HepG2 (cell line): Measurements from ENCODE around the gene ABHD17B. TPM values are rescaled to one million over a fixed set of nuclear protein-coding genes. Genes with fewer than 3 reads are reported as not detected.

ENCODE experiments used
- ATAC-seq: fragments of 200-7000 bp; cut with Tn5 transposase; 3 replicates; pipeline ENCODE4 v1.9.1; 2020; ENCODE audit warnings: mild to moderate bottlenecking, moderate library complexity
- BruUV-seq: library from RNA; stranded (reverse); fragments of 400-500 nt; replicated peaks from 2 replicates; lab custom pipeline; 2021; lab: Mats Ljungman, UMichigan
- CTCF ChIA-PET: fragments of 300-600 bp; formaldehyde crosslinking; extraction: SDS; loops from one replicate; lab custom pipeline; 2021; ENCODE audit warnings: low total read pairs, inconsistent platforms, low intra/inter-chr PET ratio; lab: Yijun Ruan, JAX
- POLR2A ChIA-PET: fragments of 350-600 bp; sonication (Branson Sonifier 250); formaldehyde crosslinking; loops from one replicate; lab custom pipeline; 2020; ENCODE audit warnings: antibody characterized with exemption, inconsistent platforms; lab: Yijun Ruan, JAX
- DNase-seq: peaks from one replicate; pipeline ENCODE4 v3.0.0-alpha.2; 2015; ENCODE audit warnings: low spot score
- FAIRE-seq: peaks from 3 replicates; lab custom pipeline; 2011; peaks lifted over from hg19 to GRCh38; lab: Jason Lieb, UNC
- H2AFZ ChIP-seq: one replicate; pipeline ENCODE4 v1.6.1; 2011; ENCODE audit warnings: low read length, inconsistent platforms
- H3K27ac ChIP-seq: fragments of 300-600 bp; 3 replicates; pipeline ENCODE4 v1.8.0; 2011; ENCODE audit warnings: mixed run types, mild to moderate bottlenecking, mixed read lengths, low read length, inconsistent platforms; ENCODE audit not compliant: insufficient read depth; ENCODE audit errors: extremely low read length
- H3K27me3 ChIP-seq, 2 experiments: fragments of 200-600 bp in 1 of 2; 2 replicates in 1 of 2; 3 replicates in 1 of 2; pipeline versions ENCODE4 v1.6.0 to v1.8.0; 2011; ENCODE audit warnings: low read length in 2 of 2, mild to moderate bottlenecking in 2 of 2, moderate library complexity in 2 of 2, inconsistent platforms in 1 of 2; ENCODE audit not compliant: insufficient read depth in 2 of 2, control insufficient read depth in 1 of 2
- H3K36me3 ChIP-seq, 2 experiments: fragments of 200-600 bp in 1 of 2; replicated peaks in 1 of 2; 2 replicates in 1 of 2; 3 replicates in 1 of 2; pipeline versions ENCODE4 v1.5.1 to v1.8.0; 2011; ENCODE audit warnings: low read length in 2 of 2, inconsistent platforms in 1 of 2; ENCODE audit not compliant: insufficient read depth in 2 of 2, control insufficient read depth in 1 of 2
- H3K4me1 ChIP-seq: 2 replicates; pipeline ENCODE4 v1.5.1; 2012; ENCODE audit warnings: low read length, inconsistent platforms; ENCODE audit not compliant: insufficient read depth
- H3K4me2 ChIP-seq: 2 replicates; pipeline ENCODE4 v1.6.0; 2011; ENCODE audit warnings: low read depth, low read length, inconsistent platforms
- H3K4me3 ChIP-seq, 3 experiments: fragments of 200-600 bp in 1 of 3; sonication (generic), shearing (Covaris generic) in 1 of 3; replicated peaks in 1 of 3; 2 replicates each; pipeline ENCODE4 v1.5.1; 2011 to 2016; ENCODE audit warnings: low read length in 3 of 3, inconsistent platforms in 2 of 3, low read depth in 2 of 3, mild to moderate bottlenecking in 2 of 3, control low read depth in 1 of 3, mixed read lengths in 1 of 3; ENCODE audit not compliant: insufficient read depth in 1 of 3
- H3K79me2 ChIP-seq: one replicate; pipeline ENCODE4 v1.6.1; 2011; ENCODE audit warnings: low read length, inconsistent platforms; ENCODE audit not compliant: insufficient read depth
- H3K9ac ChIP-seq: 2 replicates; pipeline ENCODE4 v1.6.0; 2011; ENCODE audit warnings: mild to moderate bottlenecking, low read depth, low read length, inconsistent platforms; ENCODE audit not compliant: insufficient read depth
- H3K9me3 ChIP-seq: 2 replicates; pipeline ENCODE4 v1.5.1; 2012; ENCODE audit warnings: mild to moderate bottlenecking, low read length
- H4K20me1 ChIP-seq: 2 replicates; pipeline ENCODE4 v1.6.0; 2011; ENCODE audit warnings: inconsistent platforms, mild to moderate bottlenecking, low read length, moderate library complexity; ENCODE audit not compliant: insufficient read depth
- DNMT3B ChIP-seq: conservative IDR thresholded peaks from 2 replicates; pipeline ENCODE4 v1.6.1; 2016; ENCODE audit warnings: missing biosample characterization, control low read depth
- FOXA3 ChIP-seq: IDR thresholded peaks from 2 replicates; pipeline ENCODE4 v1.6.1; 2016; ENCODE audit warnings: missing genetic modification reagents, missing compliant biosample characterization
- ISX ChIP-seq: sonication (generic); formaldehyde crosslinking; conservative IDR thresholded peaks from 2 replicates; pipeline ENCODE4 v1.5.0; 2020; ENCODE audit warnings: missing genetic modification reagents
- MAFK ChIP-seq, 2 experiments: IDR thresholded peaks in 1 of 2; conservative IDR thresholded peaks in 1 of 2; 2 replicates each; pipeline ENCODE4 v1.6.1; 2011; ENCODE audit warnings: improper control_type of control experiment in 2 of 2, low read length in 2 of 2
- MEIS2 ChIP-seq: sonication (generic); formaldehyde crosslinking; IDR thresholded peaks from 2 replicates; pipeline ENCODE4 v1.9.0; 2021; ENCODE audit warnings: mild to moderate bottlenecking, missing genetic modification reagents
- MYNN ChIP-seq: sonication (generic); formaldehyde crosslinking; IDR thresholded peaks from 2 replicates; pipeline ENCODE4 v1.4.0; 2020; ENCODE audit warnings: mild to moderate bottlenecking, low read depth, missing genetic modification reagents
- PLRG1 ChIP-seq: fragments of 450-650 bp; conservative IDR thresholded peaks from 2 replicates; pipeline ENCODE4 v1.6.1; 2016
- SATB2 ChIP-seq: sonication (generic); formaldehyde crosslinking; IDR thresholded peaks from 2 replicates; pipeline ENCODE4 v1.5.0; 2020; ENCODE audit warnings: missing genetic modification reagents
- SCMH1 ChIP-seq: sonication (generic); formaldehyde crosslinking; IDR thresholded peaks from 2 replicates; pipeline ENCODE4 v1.9.0; 2021; ENCODE audit warnings: missing genetic modification reagents, mild to moderate bottlenecking, borderline replicate concordance
- ZMAT5 ChIP-seq: sonication (generic); formaldehyde crosslinking; IDR thresholded peaks from 2 replicates; pipeline ENCODE4 v1.5.0; 2020; ENCODE audit warnings: mild to moderate bottlenecking, low read depth, missing genetic modification reagents, borderline replicate concordance
- ZNF629 ChIP-seq: sonication (generic); formaldehyde crosslinking; conservative IDR thresholded peaks from 2 replicates; pipeline ENCODE4 v1.5.0; 2020; ENCODE audit warnings: missing genetic modification reagents
- ZNF839 ChIP-seq: sonication (generic); formaldehyde crosslinking; IDR thresholded peaks from 2 replicates; pipeline ENCODE4 v1.4.0; 2020; ENCODE audit warnings: missing genetic modification reagents, mild to moderate bottlenecking, borderline replicate concordance
- in situ Hi-C: cut with HindIII; loops from 2 replicates; pipeline ENCODE4 v1.10.0; 2017; ENCODE audit warnings: low pct_unique_long_range_greater_than_20kb; ENCODE audit not compliant: extremely low pct_ligation_motif_present
- intact Hi-C: fragments of 100-400 bp; cut with micrococcal nuclease; formaldehyde crosslinking; loops from one replicate; pipeline ENCODE4 v1.10.0; 2022; ENCODE audit not compliant: unreplicated experiment
- polyA plus RNA-seq, 8 experiments: library from polyadenylated mRNA; depleted of rRNA in 3 of 8; stranded (reverse) in 7 of 8; unstranded in 1 of 8; fragments of >200 nt; fragmentation: Illumina TruSeq in 4 of 8; extraction: Trizol in 4 of 8; gene quantifications; 2 replicates each; pipeline versions ENCODE4 v1.2.1 to v1.2.3, GENCODE V29; 2011 to 2016; ENCODE audit warnings: low read depth in 4 of 8, missing spikeins in 1 of 8, mixed read lengths in 1 of 8; ENCODE audit not compliant: insufficient read depth in 1 of 8
- total RNA-seq, 5 experiments: library from RNA; depleted of rRNA; stranded (reverse); fragments of >200 nt; fragmentation: Illumina TruSeq; extraction: Trizol; gene quantifications; 2 replicates each; pipeline ENCODE4 v1.2.3, GENCODE V29; 2016; ENCODE audit warnings: low read depth in 1 of 5

ABHD17B gene
- total and polyA plus RNA-seq, 2 of the 13 experiments (the other 11 are each of a cell fraction or from before 2014, with no cell fraction given), result 11.3 to 22.0 TPM

- BruUV-seq, result no TSS peak
- ATAC-seq (no peak), DNase-seq (no peak), FAIRE-seq (no peak)
- TF ChIP-seq ZNF629 (CRISPR knock-in tag) (peak; percentile 61), MEIS2 (no peak), ZNF839 (CRISPR knock-in tag) (no peak), FOXA3 (CRISPR knock-in tag) (no peak)
- Histone ChIP-seq H3K79me2 (peaks cover 84% of the 10 kb centered on the region), H3K4me1 (peaks cover 28% of the 10 kb centered on the region), H2AFZ (no peak overlapping the region), H3K4me2 (no peak overlapping the region), H3K9me3 (no peaks in the 10 kb centered on the region), H3K4me3 (no peak overlapping the region), H3K27me3 (no peaks in the 10 kb centered on the region; a peak in 1 of 5 replicates), H3K9ac (no peak overlapping the region), H3K36me3 (0 out of 5 replicates have a peak, but pooled peaks cover 0 to 6% of the 10 kb centered on the region in 2 experiments), H4K20me1 (peaks cover 8% of the 10 kb centered on the region; the same call in 1 of the 2 replicates), H3K27ac (no peak overlapping the region)
- POLR2A ChIA-PET, result no interaction called here
- in situ Hi-C loops (no loop called here), intact Hi-C loops (loop anchor here (10.0 kb wide), 1 partner anchor 242 kb away; no protein-coding TSS in a partner anchor)
- CTCF ChIA-PET, result no interaction called here
Observed at GRCh38 chr9:71916834-71917534, 6.0 kb upstream of the ABHD17B start.

GRCh38 chr9:71915495-71915894, 4.5 kb upstream of the ABHD17B start:
- ATAC-seq, result no peak
- H3K27me3 ChIP-seq, result no peaks in the 10 kb centered on the region; a peak in 1 of 5 replicates
- BruUV-seq, result no TSS peak
- no peak for FAIRE-seq
- in situ Hi-C loops, result no loop called here
- no peak for TF ChIP-seq FOXA3 (CRISPR knock-in tag)
- TF ChIP-seq MYNN (CRISPR knock-in tag), result no peak
- TF ChIP-seq ISX (CRISPR knock-in tag), result no peak
- no peak for TF ChIP-seq PLRG1
- no peak for TF ChIP-seq ZMAT5 (CRISPR knock-in tag)
- TF ChIP-seq SATB2 (CRISPR knock-in tag), result no peak
- no peak for TF ChIP-seq MAFK (conservative IDR thresholded peaks at IDR 0.05 in 1 of 2, IDR thresholded peaks at IDR 0.05 in 1 of 2; ENCODE audit: low read length in 2 of 2)
- TF ChIP-seq SCMH1 (CRISPR knock-in tag), result no peak
- no peak for TF ChIP-seq DNMT3B
- peaks cover 20% of the 10 kb centered on the region for H3K4me1 ChIP-seq
- POLR2A ChIA-PET, result no interaction called here
- H3K27ac ChIP-seq, result no peak overlapping the region
- H4K20me1 ChIP-seq, result peaks cover 8% of the 10 kb centered on the region; the same call in 1 of the 2 replicates
- CTCF ChIA-PET, result no interaction called here
- H3K9me3 ChIP-seq, result no peaks in the 10 kb centered on the region
- no peak for DNase-seq
- intact Hi-C loops, result loop anchor here (10.0 kb wide), 1 partner anchor 241 kb away; no protein-coding TSS in a partner anchor
- no peak overlapping the region for H3K4me2 ChIP-seq
- peaks cover 75% of the 10 kb centered on the region for H3K79me2 ChIP-seq
- H2AFZ ChIP-seq, result no peak overlapping the region
- 0 out of 5 replicates have a peak, but pooled peaks cover 0 to 4% of the 10 kb centered on the region in 2 experiments for H3K36me3 ChIP-seq
- no peak overlapping the region for H3K9ac ChIP-seq
- no peak overlapping the region for H3K4me3 ChIP-seq
